ENCODE results near the gene PRDM15. TPM values are rescaled to one million over a fixed set of nuclear protein-coding genes. Genes with fewer than 3 reads are reported as not detected.

The PRDM15 gene
- total RNA-seq, 1 donor from 2014 or later = 16.2 TPM

GRCh38 chr21:41763996-41764395, 115.1 kb downstream of the PRDM15 start:
- H3K27me3 Mint-ChIP-seq = peaks cover 11% of the 10 kb centered on the region
- H3K4me3 Mint-ChIP-seq (ENCODE audit: low read depth) = peak overlapping the region; percentile 93
- H3K9me3 Mint-ChIP-seq (ENCODE audit: low read depth) = no peaks in the 10 kb centered on the region
- TF ChIP-seq, protein P1, sequence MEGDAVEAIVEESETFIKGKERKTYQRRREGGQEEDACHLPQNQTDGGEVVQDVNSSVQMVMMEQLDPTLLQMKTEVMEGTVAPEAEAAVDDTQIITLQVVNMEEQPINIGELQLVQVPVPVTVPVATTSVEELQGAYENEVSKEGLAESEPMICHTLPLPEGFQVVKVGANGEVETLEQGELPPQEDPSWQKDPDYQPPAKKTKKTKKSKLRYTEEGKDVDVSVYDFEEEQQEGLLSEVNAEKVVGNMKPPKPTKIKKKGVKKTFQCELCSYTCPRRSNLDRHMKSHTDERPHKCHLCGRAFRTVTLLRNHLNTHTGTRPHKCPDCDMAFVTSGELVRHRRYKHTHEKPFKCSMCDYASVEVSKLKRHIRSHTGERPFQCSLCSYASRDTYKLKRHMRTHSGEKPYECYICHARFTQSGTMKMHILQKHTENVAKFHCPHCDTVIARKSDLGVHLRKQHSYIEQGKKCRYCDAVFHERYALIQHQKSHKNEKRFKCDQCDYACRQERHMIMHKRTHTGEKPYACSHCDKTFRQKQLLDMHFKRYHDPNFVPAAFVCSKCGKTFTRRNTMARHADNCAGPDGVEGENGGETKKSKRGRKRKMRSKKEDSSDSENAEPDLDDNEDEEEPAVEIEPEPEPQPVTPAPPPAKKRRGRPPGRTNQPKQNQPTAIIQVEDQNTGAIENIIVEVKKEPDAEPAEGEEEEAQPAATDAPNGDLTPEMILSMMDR (IDR thresholded peaks at IDR 0.05; ENCODE audit: unreplicated experiment) = no peak
- peak overlapping the region; percentile 97 for H3K27ac Mint-ChIP-seq
- no peak for DNase-seq (ENCODE audit: low spot score, unreplicated experiment)
- H3K36me3 Mint-ChIP-seq (ENCODE audit: insufficient read depth) = no peaks in the 10 kb centered on the region
- H3K4me1 Mint-ChIP-seq (ENCODE audit: low read depth) = peaks cover 71% of the 10 kb centered on the region

DNA sequence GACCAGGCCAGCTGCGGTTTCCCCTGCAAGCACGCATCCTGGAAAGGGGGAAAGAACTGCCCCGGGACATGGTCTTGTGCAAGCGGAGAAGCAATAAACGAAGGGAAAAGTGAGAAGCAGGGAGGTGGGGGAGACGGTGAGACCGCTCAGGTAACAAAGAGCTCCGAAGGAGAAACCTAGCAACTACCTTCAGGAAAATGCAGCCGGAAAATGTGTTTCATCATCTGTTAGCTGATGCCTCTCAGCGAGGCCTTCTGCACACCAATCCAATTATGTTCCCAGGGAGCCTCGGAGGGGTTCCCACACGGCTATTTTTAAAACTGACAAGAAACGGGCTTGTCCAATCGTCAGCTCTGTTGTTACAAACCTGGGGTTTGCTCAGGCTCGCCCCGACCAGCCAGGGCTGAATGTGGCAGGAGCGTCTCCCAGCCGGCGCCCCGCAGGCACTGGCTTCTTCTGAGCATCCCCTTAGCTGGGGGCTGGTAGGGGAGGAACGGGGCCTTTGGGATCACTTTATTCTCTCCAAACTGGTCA, 115.7 kb downstream of the PRDM15 start:
- H3K4me1 Mint-ChIP-seq (ENCODE audit: low read depth) = peaks cover 66% of the 10 kb centered on the region
- no peaks in the 10 kb centered on the region for H3K36me3 Mint-ChIP-seq (ENCODE audit: insufficient read depth)
- H3K27ac Mint-ChIP-seq = peak overlapping the region; percentile 97
- TF ChIP-seq, protein P1 (IDR thresholded peaks at IDR 0.05; ENCODE audit: unreplicated experiment) = no peak
- no peaks in the 10 kb centered on the region for H3K9me3 Mint-ChIP-seq (ENCODE audit: low read depth)
- DNase-seq (ENCODE audit: low spot score, unreplicated experiment) = no peak
- H3K27me3 Mint-ChIP-seq = peaks cover 8% of the 10 kb centered on the region
- H3K4me3 Mint-ChIP-seq (ENCODE audit: low read depth) = peak overlapping the region; percentile 68

DNA sequence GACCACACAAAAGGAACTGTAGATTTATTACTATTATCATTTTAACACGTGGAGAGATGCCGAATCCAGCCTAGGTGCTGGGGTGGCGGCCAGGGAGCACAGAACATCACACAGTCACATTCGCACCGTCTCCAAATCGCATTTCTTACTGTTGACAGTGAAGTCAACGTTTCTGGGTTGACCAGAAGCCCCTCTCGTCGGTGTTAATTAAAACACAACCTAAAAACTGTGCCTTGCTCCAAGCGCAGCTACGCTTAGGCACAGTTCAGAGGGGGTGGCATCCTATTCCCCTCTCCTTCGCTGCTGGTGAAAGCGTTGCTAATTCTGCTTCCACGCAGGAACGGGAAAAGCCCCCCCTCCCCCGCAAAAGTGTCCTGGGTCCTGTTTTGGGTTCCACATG, 116.4 kb downstream of the PRDM15 start:
- peaks cover 3% of the 10 kb centered on the region for H3K36me3 Mint-ChIP-seq (ENCODE audit: insufficient read depth)
- H3K27ac Mint-ChIP-seq = peak overlapping the region; percentile 89
- peaks cover 59% of the 10 kb centered on the region for H3K4me1 Mint-ChIP-seq (ENCODE audit: low read depth)
- DNase-seq (ENCODE audit: low spot score, unreplicated experiment) = no peak
- peaks cover 5% of the 10 kb centered on the region for H3K27me3 Mint-ChIP-seq
- H3K9me3 Mint-ChIP-seq (ENCODE audit: low read depth) = no peaks in the 10 kb centered on the region
- TF ChIP-seq, protein P1 (IDR thresholded peaks at IDR 0.05; ENCODE audit: unreplicated experiment) = no peak
- H3K4me3 Mint-ChIP-seq (ENCODE audit: low read depth) = peak overlapping the region; percentile 68

DNA sequence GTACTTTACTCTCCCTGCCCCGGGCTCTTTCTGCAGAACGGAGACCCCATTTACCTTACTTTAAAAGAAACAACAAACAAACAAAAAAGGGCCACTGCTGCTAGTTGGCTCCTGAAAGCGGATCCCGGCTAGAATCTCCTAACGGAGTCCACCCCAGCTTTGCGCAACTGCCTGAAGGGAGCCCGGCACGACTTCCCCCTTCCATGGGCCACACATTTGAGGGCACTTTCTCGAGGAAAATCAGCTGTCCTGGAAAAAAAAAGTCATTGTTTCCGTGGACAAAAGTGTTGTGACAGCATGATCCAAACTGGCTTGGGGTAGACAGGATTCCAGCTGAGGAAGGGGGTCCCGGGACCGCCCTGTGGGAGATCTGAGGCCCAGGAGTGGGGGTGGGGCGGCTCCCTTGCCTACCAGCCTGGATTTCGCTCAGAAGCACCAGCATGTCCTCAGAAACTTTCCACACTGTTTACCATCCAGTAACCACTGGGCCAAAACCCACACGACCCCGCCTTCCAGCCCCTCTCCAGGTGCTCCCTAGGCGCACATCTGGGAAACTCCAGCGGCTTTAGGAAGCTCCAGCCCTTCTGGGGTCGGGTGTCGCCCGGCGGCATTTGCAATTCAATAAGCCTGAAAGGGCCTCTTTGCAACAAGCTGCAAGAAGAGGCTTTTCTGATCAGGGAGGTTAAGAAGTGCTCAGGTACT, 117.1 kb downstream of the PRDM15 start:
- Mint-ChIP-seq H3K4me1 (ENCODE audit: low read depth) (peaks cover 53% of the 10 kb centered on the region), H3K27ac (peak overlapping the region; percentile 89), H3K27me3 (no peaks in the 10 kb centered on the region), H3K36me3 (ENCODE audit: insufficient read depth) (peaks cover 3% of the 10 kb centered on the region), H3K4me3 (ENCODE audit: low read depth) (peak overlapping the region; percentile 68), H3K9me3 (ENCODE audit: low read depth) (no peaks in the 10 kb centered on the region)
- TF ChIP-seq, protein P1 (IDR thresholded peaks at IDR 0.05; ENCODE audit: unreplicated experiment) = no peak
- no peak for DNase-seq (ENCODE audit: low spot score, unreplicated experiment)

DNA sequence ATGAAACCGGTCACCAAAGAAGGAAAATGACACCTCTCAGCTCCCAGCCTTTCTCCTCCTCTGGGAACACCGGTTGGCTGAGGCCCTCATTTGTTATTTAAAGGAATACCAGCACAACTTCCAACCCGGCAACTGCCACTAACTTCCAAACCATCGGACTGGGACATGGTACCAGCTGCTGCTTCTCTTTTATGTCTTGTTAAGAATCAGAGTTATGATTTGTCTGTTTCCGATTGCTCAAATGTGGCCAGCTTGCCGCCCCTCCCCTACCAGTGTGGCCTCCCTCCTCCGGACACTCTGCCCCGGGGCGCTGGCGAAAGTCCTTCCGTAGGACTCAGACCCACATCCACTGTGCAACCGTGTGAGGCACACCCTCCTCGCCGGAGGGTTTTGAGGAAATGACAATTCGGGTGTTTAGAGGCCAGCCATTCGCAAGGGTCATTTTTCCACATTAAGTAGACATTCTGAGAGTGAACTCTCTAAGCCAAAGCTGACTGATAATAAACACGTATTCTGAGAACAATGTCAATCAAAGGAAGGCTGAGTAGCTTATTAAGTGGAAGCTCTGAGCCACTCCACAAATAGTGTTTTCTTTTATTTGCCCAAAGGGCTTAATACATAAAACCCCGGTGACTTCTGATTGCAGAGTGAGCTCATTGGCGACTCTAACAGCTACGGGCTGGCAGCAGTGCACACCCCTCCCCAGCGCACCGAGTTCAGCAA, 117.8 kb downstream of the PRDM15 start:
- Mint-ChIP-seq H3K4me3 (ENCODE audit: low read depth) (peak overlapping the region; percentile 68), H3K27ac (peak overlapping the region; percentile 92), H3K36me3 (ENCODE audit: insufficient read depth) (peaks cover 5% of the 10 kb centered on the region), H3K4me1 (ENCODE audit: low read depth) (peaks cover 53% of the 10 kb centered on the region), H3K9me3 (ENCODE audit: low read depth) (no peaks in the 10 kb centered on the region), H3K27me3 (no peaks in the 10 kb centered on the region)
- TF ChIP-seq, protein P1 (IDR thresholded peaks at IDR 0.05; ENCODE audit: unreplicated experiment) = no peak
- DNase-seq (ENCODE audit: low spot score, unreplicated experiment) = no peak

Measured in progenitor cell of endocrine pancreas (in vitro differentiated cells).